ENCODE data around the gene ABCB8.

GRCh38 chr7:151012911-151013347 lies 15.3 kb upstream of the ABCB8 start:
- no peak for TF ChIP-seq POLR2A (IDR thresholded peaks at IDR 0.05; ENCODE audit: low read depth, low read length)
- no peak for TF ChIP-seq USF2 (IDR thresholded peaks at IDR 0.05; ENCODE audit: low read depth, low read length)
- TF ChIP-seq CTCF (conservative IDR thresholded peaks at IDR 0.05; ENCODE audit: low read depth, low read length): peak; percentile 54
- peak; percentile 59 for TF ChIP-seq RAD21 (IDR thresholded peaks at IDR 0.05; ENCODE audit: low read length)
- no peak for TF ChIP-seq MAFK (IDR thresholded peaks at IDR 0.05; ENCODE audit: low read depth, low read length)
- TF ChIP-seq MXI1 (IDR thresholded peaks at IDR 0.05; ENCODE audit: borderline replicate concordance, low read depth, low read length): no peak
- no peak for TF ChIP-seq ELK1 (IDR thresholded peaks at IDR 0.05; ENCODE audit: borderline replicate concordance, low read depth, low read length)
